HEK293T (cell line): ENCODE results near the gene RBFOX2.

Source experiments
- CTCF ChIA-PET: fragments of 350-600 bp; formaldehyde crosslinking; extraction: SDS; loops from one replicate; lab custom pipeline; 2021; ENCODE audit warnings: antibody characterized with exemption, inconsistent platforms; lab: Yijun Ruan, JAX
- POLR2A ChIA-PET: fragments of 350-600 bp; formaldehyde crosslinking; extraction: SDS; loops from one replicate; lab custom pipeline; 2020; ENCODE audit warnings: antibody characterized with exemption, inconsistent platforms; lab: Yijun Ruan, JAX
- DNase-seq: peaks from one replicate; pipeline ENCODE4 v3.0.0; 2012; ENCODE audit warnings: mixed read lengths; ENCODE audit errors: extremely low spot score
- ARNT ChIP-seq: fragments of 450-650 bp; IDR thresholded peaks from 2 replicates; pipeline ENCODE4 v1.6.1; 2017; ENCODE audit warnings: mild to moderate bottlenecking
- BHLHE40 ChIP-seq: fragments of 450-650 bp; IDR thresholded peaks from 2 replicates; pipeline ENCODE4 v1.6.1; 2016; ENCODE audit warnings: mild to moderate bottlenecking, moderate library complexity, borderline replicate concordance
- CTBP1 ChIP-seq: fragments of 450-650 bp; IDR thresholded peaks from 2 replicates; pipeline ENCODE4 v1.6.1; 2016; ENCODE audit warnings: borderline replicate concordance
- ELF4 ChIP-seq: fragments of 450-650 bp; IDR thresholded peaks from 2 replicates; pipeline ENCODE4 v1.6.1; 2017; ENCODE audit warnings: antibody characterized with exemption
- FOXA1 ChIP-seq: fragments of 450-650 bp; IDR thresholded peaks from 2 replicates; pipeline ENCODE4 v1.6.1; 2016; ENCODE audit warnings: mild to moderate bottlenecking
- FOXK2 ChIP-seq: fragments of 450-650 bp; IDR thresholded peaks from 2 replicates; pipeline ENCODE4 v1.6.1; 2016; ENCODE audit warnings: mild to moderate bottlenecking
- FOXM1 ChIP-seq: fragments of 450-650 bp; IDR thresholded peaks from 2 replicates; pipeline ENCODE4 v1.6.1; 2017; ENCODE audit warnings: mild to moderate bottlenecking, borderline replicate concordance
- HDGF ChIP-seq: fragments of 450-650 bp; IDR thresholded peaks from 2 replicates; pipeline ENCODE4 v1.6.1; 2017; ENCODE audit warnings: antibody characterized with exemption, borderline replicate concordance
- L3MBTL2 ChIP-seq: fragments of 450-650 bp; conservative IDR thresholded peaks from 2 replicates; pipeline ENCODE4 v1.6.1; 2016; ENCODE audit warnings: mild to moderate bottlenecking
- LEF1 ChIP-seq: fragments of 450-650 bp; IDR thresholded peaks from 2 replicates; pipeline ENCODE4 v1.6.1; 2017; ENCODE audit warnings: mild to moderate bottlenecking, borderline replicate concordance
- NFRKB ChIP-seq: fragments of 450-650 bp; IDR thresholded peaks from 2 replicates; pipeline ENCODE4 v1.6.1; 2016; ENCODE audit warnings: mild to moderate bottlenecking, moderate library complexity
- SP1 ChIP-seq: fragments of 450-650 bp; IDR thresholded peaks from 2 replicates; pipeline ENCODE4 v1.6.1; 2017
- SUZ12 ChIP-seq: fragments of 450-650 bp; IDR thresholded peaks from 2 replicates; pipeline ENCODE4 v1.6.1; 2016; ENCODE audit warnings: mild to moderate bottlenecking
- TARDBP ChIP-seq: fragments of 450-650 bp; IDR thresholded peaks from 2 replicates; pipeline ENCODE4 v1.6.1; 2016
- ZNF384 ChIP-seq: fragments of 450-650 bp; IDR thresholded peaks from 2 replicates; pipeline ENCODE4 v1.6.1; 2016
- TF ChIP-seq, protein P1 (sequence below): fragments of 450-650 bp; IDR thresholded peaks from 2 replicates; pipeline ENCODE4 v1.6.1; 2016

RBFOX2 gene

DNA sequence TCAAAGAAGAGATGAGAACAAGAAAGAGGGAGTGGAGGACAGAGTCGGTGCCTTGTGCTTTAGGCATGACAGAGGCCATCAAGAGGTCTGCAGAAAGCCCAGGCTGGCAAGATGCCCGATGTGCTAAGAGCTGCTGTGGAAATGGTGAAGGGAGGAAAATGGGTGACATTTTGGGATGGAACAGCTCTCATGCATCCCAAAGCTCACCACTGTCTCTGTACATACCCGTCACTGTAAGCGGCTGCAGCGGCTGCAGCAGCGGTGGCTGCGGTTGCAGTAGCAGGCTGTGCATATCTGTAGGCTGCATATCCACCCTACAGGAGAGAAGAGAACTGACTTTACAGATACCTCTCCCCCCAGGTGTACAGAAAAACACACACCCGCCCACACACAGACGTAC is 282.4 kb downstream of the RBFOX2 start:
- ChIA-PET CTCF (no interaction called here), POLR2A (no interaction called here)
- no peak for DNase-seq
- TF ChIP-seq FOXK2: no peak
- no peak for TF ChIP-seq ZNF384
- TF ChIP-seq LEF1: no peak
- no peak for TF ChIP-seq SUZ12
- TF ChIP-seq ARNT: no peak
- TF ChIP-seq SP1: no peak
- TF ChIP-seq FOXM1: no peak

DNA sequence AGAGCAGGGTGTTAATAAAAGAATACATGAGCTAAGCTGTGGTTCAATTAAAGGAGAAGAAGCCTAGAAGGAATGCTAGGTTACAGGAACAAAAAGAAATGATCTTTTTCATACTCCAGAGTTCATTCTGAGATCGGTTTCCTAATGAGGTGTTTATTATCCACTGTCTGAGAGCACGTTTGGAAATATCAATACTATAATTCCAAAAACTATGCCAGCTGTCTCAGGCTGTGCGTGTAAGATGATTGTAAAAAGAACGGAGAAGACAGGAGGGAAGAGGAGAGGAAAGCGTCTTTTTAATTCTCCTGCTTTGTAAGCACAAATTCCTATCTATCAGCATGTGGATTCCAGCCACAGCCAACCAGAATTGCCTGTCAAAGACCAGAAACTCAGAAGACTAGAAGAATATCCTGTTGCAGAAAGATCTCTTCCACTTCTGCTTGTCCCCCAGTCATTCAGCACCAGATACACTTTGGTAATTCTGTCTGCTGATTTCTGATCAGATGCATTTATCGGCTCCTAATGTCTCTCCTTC is 285.2 kb downstream of the RBFOX2 start:
- TF ChIP-seq, protein P1, sequence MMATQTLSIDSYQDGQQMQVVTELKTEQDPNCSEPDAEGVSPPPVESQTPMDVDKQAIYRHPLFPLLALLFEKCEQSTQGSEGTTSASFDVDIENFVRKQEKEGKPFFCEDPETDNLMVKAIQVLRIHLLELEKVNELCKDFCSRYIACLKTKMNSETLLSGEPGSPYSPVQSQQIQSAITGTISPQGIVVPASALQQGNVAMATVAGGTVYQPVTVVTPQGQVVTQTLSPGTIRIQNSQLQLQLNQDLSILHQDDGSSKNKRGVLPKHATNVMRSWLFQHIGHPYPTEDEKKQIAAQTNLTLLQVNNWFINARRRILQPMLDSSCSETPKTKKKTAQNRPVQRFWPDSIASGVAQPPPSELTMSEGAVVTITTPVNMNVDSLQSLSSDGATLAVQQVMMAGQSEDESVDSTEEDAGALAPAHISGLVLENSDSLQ: no peak
- TF ChIP-seq HDGF (no peak), SP1 (no peak), BHLHE40 (no peak), ELF4 (no peak), CTBP1 (no peak), ARNT (no peak), NFRKB (no peak), SUZ12 (no peak), LEF1 (no peak), FOXK2 (no peak), FOXM1 (no peak), L3MBTL2 (no peak), TARDBP (no peak), FOXA1 (no peak), ZNF384 (no peak)
- no peak for DNase-seq
- CTCF ChIA-PET: no interaction called here
- POLR2A ChIA-PET: interaction anchor here (0.6 kb wide), 1 partner anchor 103 kb away, joined by 3 read pairs; no protein-coding TSS in a partner anchor

DNA sequence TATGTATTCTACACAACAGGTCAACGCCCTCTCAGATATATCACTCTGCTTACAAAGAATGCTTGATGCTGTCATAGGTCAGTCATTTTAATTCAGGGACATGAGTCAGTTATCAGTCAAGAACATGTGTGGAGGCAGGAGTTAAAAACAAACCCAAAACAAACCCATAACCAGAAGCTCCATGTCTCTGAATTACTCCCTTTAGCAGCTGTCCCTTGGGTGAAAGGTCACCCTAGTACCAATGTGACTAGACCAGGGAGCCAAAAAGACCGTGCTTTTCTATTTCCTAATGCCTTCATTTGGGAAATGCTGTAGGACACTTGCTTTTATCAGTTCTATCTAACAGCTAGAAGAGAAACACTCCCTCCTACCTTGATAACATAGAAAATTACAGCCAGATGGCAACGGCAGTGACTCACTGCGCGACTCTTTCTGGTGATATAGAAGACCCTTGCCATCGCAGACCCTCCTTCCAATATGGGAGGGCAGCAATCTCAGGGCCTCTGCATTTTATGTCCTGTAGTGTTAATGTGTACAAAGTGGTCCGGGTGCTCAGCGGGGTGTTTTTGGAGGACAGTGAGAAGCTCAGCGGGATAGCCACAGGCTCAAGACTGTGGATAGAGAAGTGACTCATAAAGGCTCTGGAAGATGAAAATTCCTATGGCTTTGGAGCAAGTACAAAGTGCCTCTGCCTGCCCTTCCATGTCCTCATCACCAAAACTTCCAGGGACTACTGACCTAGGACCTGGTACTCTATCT is 286.1 kb downstream of the RBFOX2 start:
- TF ChIP-seq L3MBTL2 (no peak), LEF1 (no peak), CTBP1 (no peak), FOXK2 (no peak), ARNT (no peak), ELF4 (no peak), FOXA1 (no peak), SP1 (no peak), SUZ12 (no peak), ZNF384 (no peak), TARDBP (no peak)
- TF ChIP-seq, protein P1: no peak
- ChIA-PET POLR2A (interaction anchor here (0.6 kb wide), 1 partner anchor 102 kb away, joined by 3 read pairs; no protein-coding TSS in a partner anchor), CTCF (interaction anchor here (0.7 kb wide), 1 partner anchor 176 kb away, joined by 4 read pairs; no protein-coding TSS in a partner anchor)
- DNase-seq: peak; percentile 49

DNA sequence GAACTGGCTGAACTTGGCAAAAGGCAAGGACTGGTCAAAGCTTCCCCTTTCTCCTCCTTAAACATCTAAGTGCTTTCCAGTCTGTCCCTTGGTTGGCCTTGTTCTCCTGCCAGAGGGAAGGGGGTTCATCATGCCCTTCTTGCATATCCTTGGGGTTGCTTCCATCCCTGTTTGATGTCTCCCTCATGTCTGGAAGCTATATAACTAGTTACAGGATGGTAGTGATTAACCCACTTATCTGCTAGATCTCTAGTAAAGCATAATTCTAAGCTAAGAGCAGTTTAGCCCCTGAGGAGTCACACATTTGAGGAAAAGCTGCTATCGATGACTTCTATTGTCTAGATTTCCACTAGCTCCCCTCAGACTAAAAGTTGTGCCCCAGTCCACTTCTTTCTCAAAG is 288.0 kb downstream of the RBFOX2 start:
- no peak for TF ChIP-seq TARDBP
- TF ChIP-seq HDGF: no peak
- TF ChIP-seq CTBP1: no peak
- no peak for TF ChIP-seq BHLHE40
- no peak for TF ChIP-seq SP1
- TF ChIP-seq, protein P1: no peak
- TF ChIP-seq L3MBTL2: no peak
- TF ChIP-seq LEF1: no peak
- no peak for TF ChIP-seq FOXK2
- TF ChIP-seq FOXM1: no peak
- no peak for TF ChIP-seq ARNT
- TF ChIP-seq NFRKB: no peak
- TF ChIP-seq FOXA1: no peak
- no peak for TF ChIP-seq ZNF384
- POLR2A ChIA-PET: no interaction called here
- CTCF ChIA-PET: interaction anchor here (0.6 kb wide), 1 partner anchor 11 kb away, joined by 3 read pairs; no protein-coding TSS in a partner anchor
- DNase-seq: no peak

DNA sequence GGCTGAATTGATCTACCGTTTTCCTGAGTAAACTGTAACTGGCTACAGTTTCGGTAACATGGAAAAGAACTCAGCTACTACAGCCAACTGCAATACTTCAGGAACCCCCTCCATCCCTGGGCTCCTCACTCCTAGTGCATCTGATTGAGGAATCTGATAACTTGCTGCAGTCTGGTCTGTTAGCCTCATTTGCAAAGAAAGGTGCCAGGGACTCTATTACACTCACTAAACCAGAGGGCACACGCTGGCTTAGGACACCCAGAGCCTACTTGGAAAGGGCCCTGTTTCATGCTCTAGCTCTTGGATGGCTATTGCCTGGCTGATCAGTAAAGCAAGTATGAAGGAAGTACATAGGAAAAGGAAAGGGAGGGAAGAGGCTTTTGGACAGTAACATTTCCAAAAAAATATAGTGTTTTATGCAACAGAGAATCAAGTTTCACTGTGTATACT is 288.7 kb downstream of the RBFOX2 start:
- DNase-seq: no peak
- no peak for TF ChIP-seq LEF1
- no peak for TF ChIP-seq NFRKB
- TF ChIP-seq FOXA1: no peak
- no peak for TF ChIP-seq L3MBTL2
- TF ChIP-seq TARDBP: no peak
- TF ChIP-seq ARNT: no peak
- TF ChIP-seq SP1: no peak
- no peak for TF ChIP-seq FOXM1
- TF ChIP-seq CTBP1: no peak
- no peak for TF ChIP-seq HDGF
- TF ChIP-seq ZNF384: no peak
- TF ChIP-seq, protein P1: no peak
- no peak for TF ChIP-seq ELF4
- TF ChIP-seq BHLHE40: no peak
- no peak for TF ChIP-seq SUZ12
- TF ChIP-seq FOXK2: no peak
- ChIA-PET CTCF (no interaction called here), POLR2A (no interaction called here)
